Mesodermal cell (in vitro differentiated cells): ENCODE data around the gene ZSWIM9.

Experiments
- H3K27ac ChIP-seq: 2 replicates; pipeline ENCODE4 v1.7.0; 2013; ENCODE audit warnings: mild to moderate bottlenecking, low read depth, low read length, moderate library complexity; ENCODE audit not compliant: severe bottlenecking
- H3K36me3 ChIP-seq: 2 replicates; pipeline ENCODE4 v1.7.1; 2013; ENCODE audit warnings: mild to moderate bottlenecking, low read length, moderate library complexity; ENCODE audit not compliant: control insufficient read depth, insufficient read depth
- H3K4me1 ChIP-seq: one replicate; pipeline ENCODE4 v1.7.1; 2013; ENCODE audit warnings: mild to moderate bottlenecking, low read length; ENCODE audit not compliant: insufficient read depth, control insufficient read depth, poor library complexity, severe bottlenecking
- H3K4me3 ChIP-seq: 2 replicates; pipeline ENCODE4 v1.7.0; 2013; ENCODE audit warnings: low read length, control low read depth, mild to moderate bottlenecking; ENCODE audit not compliant: insufficient read depth, poor library complexity, severe bottlenecking; ENCODE audit errors: extremely low read depth
- H3K9me3 ChIP-seq: 2 replicates; pipeline ENCODE4 v1.7.1; 2013; ENCODE audit warnings: mild to moderate bottlenecking, low read length, moderate library complexity; ENCODE audit not compliant: control insufficient read depth
- WGBS, 2 experiments: methylation state at CpG; one replicate each; pipeline ENCODE4 v1.1.5; 2013; ENCODE audit warnings: missing lambda C conversion rate in 2 of 2; ENCODE audit not compliant: insufficient coverage in 2 of 2; 5-methylcytosine and 5-hydroxymethylcytosine counted together

Gene ZSWIM9

GRCh38 chr19:48194041-48194843, 23.8 kb downstream of the ZSWIM9 start:
- Histone ChIP-seq H3K9me3 (peaks cover 4% of the 10 kb centered on the region), H3K36me3 (peaks cover 11% of the 10 kb centered on the region), H3K4me1 (peaks cover 2% of the 10 kb centered on the region), H3K4me3 (no peak overlapping the region), H3K27ac (no peak overlapping the region)
- WGBS, 2 experiments = 87 to 90% methylated on average over 30 to 34 of the region's 36 CpGs

- Histone ChIP-seq H3K36me3 (peaks cover 8% of the 10 kb centered on the region), H3K9me3 (peaks cover 2% of the 10 kb centered on the region), H3K27ac (no peak overlapping the region), H3K4me3 (no peak overlapping the region), H3K4me1 (peaks cover 2% of the 10 kb centered on the region)
- WGBS, 2 experiments = 96% methylated on average over 88 to 94 of the region's 95 CpGs
Measured at GRCh38 chr19:48194844-48195830, 24.7 kb downstream of the ZSWIM9 start.

GRCh38 chr19:48196321-48196763, 25.9 kb downstream of the ZSWIM9 start:
- Histone ChIP-seq H3K4me1 (peaks cover 2% of the 10 kb centered on the region), H3K4me3 (no peak overlapping the region), H3K36me3 (peaks cover 4% of the 10 kb centered on the region), H3K9me3 (no peaks in the 10 kb centered on the region), H3K27ac (no peak overlapping the region)
- WGBS, 2 experiments = 92 to 95% methylated on average over 23 of the region's 23 CpGs

GRCh38 chr19:48196933-48197665, 26.6 kb downstream of the ZSWIM9 start:
- H3K4me3 ChIP-seq = no peak overlapping the region
- H3K36me3 ChIP-seq = peaks cover 4% of the 10 kb centered on the region
- H3K27ac ChIP-seq = no peak overlapping the region
- H3K9me3 ChIP-seq = no peaks in the 10 kb centered on the region
- 80 to 88% methylated on average over 10 to 12 of the region's 13 CpGs for WGBS, 2 experiments
- H3K4me1 ChIP-seq = peaks cover 2% of the 10 kb centered on the region

GRCh38 chr19:48203222-48203793, 32.8 kb downstream of the ZSWIM9 start:
- peak overlapping the region; percentile 49 for H3K4me3 ChIP-seq
- H3K27ac ChIP-seq = peak overlapping the region; percentile 80
- no peaks in the 10 kb centered on the region for H3K36me3 ChIP-seq
- H3K9me3 ChIP-seq = no peaks in the 10 kb centered on the region
- no peaks in the 10 kb centered on the region for H3K4me1 ChIP-seq
- whole genome bisulfite sequencing, 2 experiments = 18 to 38% methylated on average over 4 of the region's 5 CpGs

- Histone ChIP-seq H3K4me1 (no peaks in the 10 kb centered on the region), H3K9me3 (no peaks in the 10 kb centered on the region), H3K27ac (peak overlapping the region; percentile 80), H3K4me3 (peak overlapping the region; percentile 49), H3K36me3 (no peaks in the 10 kb centered on the region)
- WGBS, 2 experiments = 2 to 3% methylated on average over 27 to 29 of the region's 34 CpGs
Measured at GRCh38 chr19:48203794-48204628, 33.5 kb downstream of the ZSWIM9 start.

GRCh38 chr19:48206397-48207093, 36.1 kb downstream of the ZSWIM9 start:
- H3K27ac ChIP-seq = no peak overlapping the region
- H3K9me3 ChIP-seq = no peaks in the 10 kb centered on the region
- 87 to 91% methylated on average over 4 to 7 of the region's 9 CpGs for WGBS, 2 experiments
- peaks cover 7% of the 10 kb centered on the region for H3K36me3 ChIP-seq
- H3K4me3 ChIP-seq = no peak overlapping the region
- H3K4me1 ChIP-seq = no peaks in the 10 kb centered on the region

- Histone ChIP-seq H3K9me3 (no peaks in the 10 kb centered on the region), H3K4me1 (peaks cover 3% of the 10 kb centered on the region), H3K27ac (no peak overlapping the region), H3K36me3 (peaks cover 10% of the 10 kb centered on the region), H3K4me3 (no peak overlapping the region)
- no CpG with 5 or more reads among the region's 3 CpGs for WGBS, 2 experiments
Measured at GRCh38 chr19:48210005-48210404, 39.5 kb downstream of the ZSWIM9 start.

GRCh38 chr19:48213959-48214358, 43.5 kb downstream of the ZSWIM9 start:
- H3K27ac ChIP-seq = no peak overlapping the region
- H3K4me3 ChIP-seq = no peak overlapping the region
- H3K4me1 ChIP-seq = peaks cover 3% of the 10 kb centered on the region
- peaks cover 10% of the 10 kb centered on the region for H3K36me3 ChIP-seq
- H3K9me3 ChIP-seq = no peaks in the 10 kb centered on the region
- 93 to 97% methylated on average over 4 of the region's 5 CpGs for WGBS, 2 experiments
